ENCODE measurements around the gene PPP1R3C. TPM values are rescaled to one million over a fixed set of nuclear protein-coding genes. Genes with fewer than 3 reads are reported as not detected.

The PPP1R3C gene
- 2.7 TPM for polyA plus RNA-seq (2013, experiment 1 of 4)
- 2.7 TPM for polyA plus RNA-seq (2013, experiment 2 of 4)
- polyA plus RNA-seq (2013, experiment 3 of 4): 1.9 TPM
- polyA plus RNA-seq (2013, experiment 4 of 4): 2.3 TPM

GRCh38 chr10:91632671-91633550 is at the start of gene PPP1R3C:
PPP1R3C (minus strand) TSS chr10:91633071; CDS start chr10:91632969, 102 bp downstream.
- peak within 1 kb of the TSS; percentile 24 for H3K4me3 ChIP-seq (ENCODE audit: insufficient read depth, low read depth, low read length)
- H3K4me1 ChIP-seq (ENCODE audit: control insufficient read depth, insufficient read depth, low read length): no peaks in the 10 kb centered on the region
- H3K36me3 ChIP-seq (ENCODE audit: control insufficient read depth, insufficient read depth, low read length): no peaks in the 10 kb centered on the region
- H3K27me3 ChIP-seq (ENCODE audit: control insufficient read depth, insufficient read depth, low read length, poor library complexity, severe bottlenecking): peaks cover 16% of the 10 kb centered on the region
- WGBS, 2 experiments: 41 to 42% methylated on average over 61 of the region's 61 CpGs
- no peak within 1 kb of the TSS for H3K27ac ChIP-seq (ENCODE audit: insufficient read depth, low read depth, low read length, poor library complexity, severe bottlenecking)
- no peaks in the 10 kb centered on the region for H3K9me3 ChIP-seq (ENCODE audit: control insufficient read depth, low read length)

GRCh38 chr10:91681361-91682276 is 48.7 kb upstream of the PPP1R3C start:
- H3K27me3 ChIP-seq (ENCODE audit: control insufficient read depth, insufficient read depth, low read length, poor library complexity, severe bottlenecking): no peaks in the 10 kb centered on the region
- H3K4me3 ChIP-seq (ENCODE audit: insufficient read depth, low read depth, low read length): no peak overlapping the region
- 79 to 81% methylated on average over 12 of the region's 12 CpGs for WGBS, 2 experiments
- H3K9me3 ChIP-seq (ENCODE audit: control insufficient read depth, low read length): no peaks in the 10 kb centered on the region
- H3K4me1 ChIP-seq (ENCODE audit: control insufficient read depth, insufficient read depth, low read length): peaks cover 5% of the 10 kb centered on the region
- H3K27ac ChIP-seq (ENCODE audit: insufficient read depth, low read depth, low read length, poor library complexity, severe bottlenecking): no peak overlapping the region
- no peaks in the 10 kb centered on the region for H3K36me3 ChIP-seq (ENCODE audit: control insufficient read depth, insufficient read depth, low read length)

- 76 to 90% methylated on average over 3 of the region's 3 CpGs for WGBS, 2 experiments
These were observed 47.6 kb upstream of the PPP1R3C start for GRCh38 chr10:91680487-91680886.

GRCh38 chr10:91679296-91679695 is 46.4 kb upstream of the PPP1R3C start:
- WGBS, 2 experiments: 94 to 95% methylated on average over 3 of the region's 3 CpGs

More at GRCh38 chr10:91680487-91680886, 47.6 kb upstream of the PPP1R3C start:
- H3K27ac ChIP-seq (ENCODE audit: insufficient read depth, low read depth, low read length, poor library complexity, severe bottlenecking): no peak overlapping the region
- H3K4me3 ChIP-seq (ENCODE audit: insufficient read depth, low read depth, low read length): no peak overlapping the region
- no peaks in the 10 kb centered on the region for H3K9me3 ChIP-seq (ENCODE audit: control insufficient read depth, low read length)
- no peaks in the 10 kb centered on the region for H3K27me3 ChIP-seq (ENCODE audit: control insufficient read depth, insufficient read depth, low read length, poor library complexity, severe bottlenecking)
- H3K36me3 ChIP-seq (ENCODE audit: control insufficient read depth, insufficient read depth, low read length): no peaks in the 10 kb centered on the region
- peaks cover 5% of the 10 kb centered on the region for H3K4me1 ChIP-seq (ENCODE audit: control insufficient read depth, insufficient read depth, low read length)

GRCh38 chr10:91677911-91678310 is 45.0 kb upstream of the PPP1R3C start:
- 91 to 93% methylated on average over 2 of the region's 2 CpGs for WGBS, 2 experiments
- Histone ChIP-seq H3K4me3 (ENCODE audit: insufficient read depth, low read depth, low read length) (no peak overlapping the region), H3K9me3 (ENCODE audit: control insufficient read depth, low read length) (no peaks in the 10 kb centered on the region), H3K27ac (ENCODE audit: insufficient read depth, low read depth, low read length, poor library complexity, severe bottlenecking) (no peak overlapping the region), H3K36me3 (ENCODE audit: control insufficient read depth, insufficient read depth, low read length) (no peaks in the 10 kb centered on the region), H3K4me1 (ENCODE audit: control insufficient read depth, insufficient read depth, low read length) (no peaks in the 10 kb centered on the region), H3K27me3 (ENCODE audit: control insufficient read depth, insufficient read depth, low read length, poor library complexity, severe bottlenecking) (no peaks in the 10 kb centered on the region)

More at GRCh38 chr10:91679296-91679695, 46.4 kb upstream of the PPP1R3C start:
- Histone ChIP-seq H3K4me3 (ENCODE audit: insufficient read depth, low read depth, low read length) (no peak overlapping the region), H3K27me3 (ENCODE audit: control insufficient read depth, insufficient read depth, low read length, poor library complexity, severe bottlenecking) (no peaks in the 10 kb centered on the region), H3K27ac (ENCODE audit: insufficient read depth, low read depth, low read length, poor library complexity, severe bottlenecking) (no peak overlapping the region), H3K4me1 (ENCODE audit: control insufficient read depth, insufficient read depth, low read length) (peaks cover 4% of the 10 kb centered on the region), H3K36me3 (ENCODE audit: control insufficient read depth, insufficient read depth, low read length) (no peaks in the 10 kb centered on the region), H3K9me3 (ENCODE audit: control insufficient read depth, low read length) (no peaks in the 10 kb centered on the region)

- H3K4me1 ChIP-seq (ENCODE audit: control insufficient read depth, insufficient read depth, low read length): peaks cover 19% of the 10 kb centered on the region
- H3K36me3 ChIP-seq (ENCODE audit: control insufficient read depth, insufficient read depth, low read length): no peaks in the 10 kb centered on the region
- WGBS, 2 experiments: 65 to 69% methylated on average over 5 of the region's 5 CpGs
- no peaks in the 10 kb centered on the region for H3K27me3 ChIP-seq (ENCODE audit: control insufficient read depth, insufficient read depth, low read length, poor library complexity, severe bottlenecking)
- H3K4me3 ChIP-seq (ENCODE audit: insufficient read depth, low read depth, low read length): no peak overlapping the region
- no peaks in the 10 kb centered on the region for H3K9me3 ChIP-seq (ENCODE audit: control insufficient read depth, low read length)
- H3K27ac ChIP-seq (ENCODE audit: insufficient read depth, low read depth, low read length, poor library complexity, severe bottlenecking): peak overlapping the region; percentile 81
These were observed 39.2 kb upstream of the PPP1R3C start for GRCh38 chr10:91672021-91672608.

- Histone ChIP-seq H3K4me3 (ENCODE audit: insufficient read depth, low read depth, low read length) (no peak overlapping the region), H3K36me3 (ENCODE audit: control insufficient read depth, insufficient read depth, low read length) (no peaks in the 10 kb centered on the region), H3K27me3 (ENCODE audit: control insufficient read depth, insufficient read depth, low read length, poor library complexity, severe bottlenecking) (no peaks in the 10 kb centered on the region), H3K27ac (ENCODE audit: insufficient read depth, low read depth, low read length, poor library complexity, severe bottlenecking) (no peak overlapping the region), H3K9me3 (ENCODE audit: control insufficient read depth, low read length) (no peaks in the 10 kb centered on the region), H3K4me1 (ENCODE audit: control insufficient read depth, insufficient read depth, low read length) (peaks cover 19% of the 10 kb centered on the region)
- WGBS, 2 experiments: 30 to 56% methylated on average over 2 to 3 of the region's 3 CpGs
These were observed 36.0 kb upstream of the PPP1R3C start for GRCh38 chr10:91668913-91669312.

GRCh38 chr10:91665842-91666241 is 33.0 kb upstream of the PPP1R3C start:
- Histone ChIP-seq H3K4me1 (ENCODE audit: control insufficient read depth, insufficient read depth, low read length) (peaks cover 6% of the 10 kb centered on the region), H3K27ac (ENCODE audit: insufficient read depth, low read depth, low read length, poor library complexity, severe bottlenecking) (no peak overlapping the region), H3K27me3 (ENCODE audit: control insufficient read depth, insufficient read depth, low read length, poor library complexity, severe bottlenecking) (no peaks in the 10 kb centered on the region), H3K36me3 (ENCODE audit: control insufficient read depth, insufficient read depth, low read length) (no peaks in the 10 kb centered on the region), H3K4me3 (ENCODE audit: insufficient read depth, low read depth, low read length) (no peak overlapping the region), H3K9me3 (ENCODE audit: control insufficient read depth, low read length) (no peaks in the 10 kb centered on the region)

- Histone ChIP-seq H3K4me1 (ENCODE audit: control insufficient read depth, insufficient read depth, low read length) (peaks cover 6% of the 10 kb centered on the region), H3K36me3 (ENCODE audit: control insufficient read depth, insufficient read depth, low read length) (no peaks in the 10 kb centered on the region), H3K27ac (ENCODE audit: insufficient read depth, low read depth, low read length, poor library complexity, severe bottlenecking) (no peak overlapping the region), H3K9me3 (ENCODE audit: control insufficient read depth, low read length) (no peaks in the 10 kb centered on the region), H3K4me3 (ENCODE audit: insufficient read depth, low read depth, low read length) (no peak overlapping the region), H3K27me3 (ENCODE audit: control insufficient read depth, insufficient read depth, low read length, poor library complexity, severe bottlenecking) (no peaks in the 10 kb centered on the region)
- 89 to 91% methylated on average over 2 of the region's 2 CpGs for WGBS, 2 experiments
These were observed 31.6 kb upstream of the PPP1R3C start for GRCh38 chr10:91664426-91664825.
